Measurements from ENCODE around the gene KLK2. TPM values are rescaled to one million over a fixed set of nuclear protein-coding genes. Genes with fewer than 3 reads are reported as not detected.

Gene KLK2
- total and polyA plus RNA-seq, 4 donors, result not detected

DNA sequence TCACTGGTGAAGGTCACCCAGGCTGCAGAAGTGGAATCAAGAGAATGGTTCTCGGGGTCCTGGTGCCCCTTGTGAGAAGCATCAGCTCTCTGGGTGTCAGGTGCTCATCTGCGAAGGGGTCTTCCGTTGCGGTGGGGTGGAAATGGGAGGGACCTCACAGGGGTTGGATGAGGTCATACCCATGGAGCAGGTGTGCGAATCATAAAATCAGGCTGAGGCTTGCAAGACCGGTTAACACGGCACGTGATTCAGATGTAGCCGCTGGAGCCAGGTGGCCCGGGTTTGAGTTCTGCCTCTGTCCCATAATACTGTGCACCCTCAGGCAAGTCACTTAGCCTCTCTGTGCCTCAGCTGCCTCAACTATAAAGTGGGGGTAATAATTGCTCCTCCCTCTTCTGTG lies 35.9 kb upstream of the KLK2 start:
- H3K9ac ChIP-seq (ENCODE audit: insufficient read depth in 1 of 2, low read length in 2 of 2), result no peak overlapping the region
- no peak for DNase-seq
- no peak for TF ChIP-seq CTCF (IDR thresholded peaks at IDR 0.05; ENCODE audit: control extremely low read depth, extremely low read depth)
- H3K36me3 ChIP-seq (ENCODE audit: control insufficient read depth in 4 of 4, insufficient read depth in 4 of 4, low read length in 4 of 4), result no peaks in the 10 kb centered on the region
- no peak for ATAC-seq (ENCODE audit: insufficient read depth, low FRiP score)
- H3K9me3 ChIP-seq (ENCODE audit: control insufficient read depth in 4 of 4, insufficient read depth in 3 of 4, low read length in 3 of 4), result peaks cover 0 to 5% (median 3%) of the 10 kb centered on the region in 4 donors
- no peak overlapping the region for H3K27ac ChIP-seq (ENCODE audit: low read depth in 1 of 2, low read length in 1 of 2)
- H3K4me1 ChIP-seq (ENCODE audit: control insufficient read depth in 5 of 5, insufficient read depth in 5 of 5, low read length in 5 of 5), result peaks cover 0 to 7% (median 3%) of the 10 kb centered on the region in 5 donors
- H3K27me3 ChIP-seq (ENCODE audit: control insufficient read depth in 3 of 3, insufficient read depth in 3 of 3, low read length in 2 of 3), result peaks cover 0 to 8% (median 5%) of the 10 kb centered on the region in 3 donors
- 78% methylated on average over 10 of the region's 10 CpGs for WGBS, 2 donors
- H3K4me3 ChIP-seq, result no peak overlapping the region

DNA sequence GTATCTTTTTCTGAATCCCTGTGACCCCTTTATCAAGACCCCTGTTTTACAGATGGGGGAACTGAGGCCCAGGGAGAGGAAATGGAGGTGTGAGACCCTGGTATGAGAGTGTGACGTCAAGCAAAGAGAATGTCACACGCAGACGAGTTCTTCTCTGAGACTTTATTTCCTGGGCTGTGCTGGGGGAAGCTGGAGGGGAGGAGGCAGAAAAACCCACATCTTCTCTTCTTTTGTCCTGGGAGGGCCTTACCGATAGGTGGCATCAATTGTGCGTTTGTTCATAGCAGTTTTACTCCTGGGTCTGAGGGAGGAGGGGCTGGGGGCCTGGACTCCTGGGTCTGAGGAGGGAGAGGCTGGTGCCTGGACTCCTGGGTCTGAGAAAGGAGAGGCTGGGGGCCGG lies 35.0 kb upstream of the KLK2 start:
- no peak for TF ChIP-seq CTCF (IDR thresholded peaks at IDR 0.05; ENCODE audit: control extremely low read depth, extremely low read depth)
- ATAC-seq (ENCODE audit: insufficient read depth, low FRiP score) (no peak), DNase-seq (no peak)
- peaks cover 0 to 7% (median 3%) of the 10 kb centered on the region in 5 donors for H3K4me1 ChIP-seq (ENCODE audit: control insufficient read depth in 5 of 5, insufficient read depth in 5 of 5, low read length in 5 of 5)
- no peak overlapping the region for H3K27ac ChIP-seq (ENCODE audit: low read depth in 1 of 2, low read length in 1 of 2)
- no peak overlapping the region for H3K9ac ChIP-seq (ENCODE audit: insufficient read depth in 1 of 2, low read length in 2 of 2)
- peaks cover 0 to 4% (median 3%) of the 10 kb centered on the region in 4 donors for H3K9me3 ChIP-seq (ENCODE audit: control insufficient read depth in 4 of 4, insufficient read depth in 3 of 4, low read length in 3 of 4)
- no peaks in the 10 kb centered on the region for H3K36me3 ChIP-seq (ENCODE audit: control insufficient read depth in 4 of 4, insufficient read depth in 4 of 4, low read length in 4 of 4)
- H3K27me3 ChIP-seq (ENCODE audit: control insufficient read depth in 3 of 3, insufficient read depth in 3 of 3, low read length in 2 of 3), result peaks cover 0 to 8% (median 5%) of the 10 kb centered on the region in 3 donors
- 16 to 18% methylated on average over 6 of the region's 6 CpGs for WGBS, 2 donors
- no peak overlapping the region for H3K4me3 ChIP-seq

- Histone ChIP-seq H3K27me3 (ENCODE audit: control insufficient read depth in 3 of 3, insufficient read depth in 3 of 3, low read length in 2 of 3) (peaks cover 0 to 5% (median 4%) of the 10 kb centered on the region in 3 donors), H3K36me3 (ENCODE audit: control insufficient read depth in 4 of 4, insufficient read depth in 4 of 4, low read length in 4 of 4) (no peaks in the 10 kb centered on the region), H3K9ac (ENCODE audit: insufficient read depth in 1 of 2, low read length in 2 of 2) (no peak overlapping the region), H3K9me3 (ENCODE audit: control insufficient read depth in 4 of 4, insufficient read depth in 3 of 4, low read length in 3 of 4) (peaks cover 0 to 15% (median 4%) of the 10 kb centered on the region in 4 donors), H3K27ac (ENCODE audit: low read depth in 1 of 2, low read length in 1 of 2) (no peak overlapping the region), H3K4me1 (ENCODE audit: control insufficient read depth in 5 of 5, insufficient read depth in 5 of 5, low read length in 5 of 5) (peaks cover 0 to 7% (median 3%) of the 10 kb centered on the region in 5 donors), H3K4me3 (no peak overlapping the region)
- ATAC-seq (ENCODE audit: insufficient read depth, low FRiP score), result no peak
- no peak for DNase-seq
- 67 to 79% methylated on average over 10 of the region's 10 CpGs for WGBS, 2 donors
- no peak for TF ChIP-seq CTCF (IDR thresholded peaks at IDR 0.05; ENCODE audit: control extremely low read depth, extremely low read depth)
Observed at GRCh38 chr19:50839712-50840655, 33.3 kb upstream of the KLK2 start.
